Heart left ventricle (tissue), 16 donors: Measurements from ENCODE around the gene LRRC37B. TPM values are rescaled to one million over a fixed set of nuclear protein-coding genes. Genes with fewer than 3 reads are reported as not detected.
"Not testable (repeated sequence)": the region's sequence is repeated elsewhere in the genome, so short reads cannot be mapped to it uniquely, and the experiment has no call there.

Experiments
- ATAC-seq, 4 donors: fragments of 200-7000 bp; cut with Tn5 transposase; one replicate each; pipeline ENCODE4 v1.9.1; 2020 to 2022; ENCODE audit warnings: moderate library complexity in 4 of 4, mild to moderate bottlenecking in 3 of 4, moderate number of reproducible peaks in 1 of 4
- DNase-seq, 5 donors: peaks; one replicate each; pipeline ENCODE4 v3.0.0-alpha.2; 2020
- H3K27ac ChIP-seq, 12 donors: fragments of 200-600 bp; sonication (generic) in 4 of 12; one replicate each; pipeline versions ENCODE4 v1.5.0 to v1.8.0; 2016 to 2022; ENCODE audit warnings: mild to moderate bottlenecking in 2 of 12
- H3K27me3 ChIP-seq, 9 donors: fragments of 200-600 bp; sonication (generic) in 2 of 9; one replicate each; pipeline versions ENCODE4 v1.5.1 to v1.8.0; 2016 to 2022; ENCODE audit warnings: mild to moderate bottlenecking in 3 of 9
- H3K36me3 ChIP-seq, 9 donors: fragments of 200-600 bp; sonication (generic) in 2 of 9; one replicate each; pipeline versions ENCODE4 v1.5.0 to v1.8.0; 2018 to 2022; ENCODE audit warnings: mild to moderate bottlenecking in 2 of 9
- H3K4me1 ChIP-seq, 12 donors: fragments of 200-600 bp; sonication (generic) in 4 of 12; one replicate each; pipeline versions ENCODE4 v1.5.0 to v1.8.0; 2016 to 2022; ENCODE audit warnings: mild to moderate bottlenecking in 3 of 12
- H3K4me3 ChIP-seq, 12 donors: fragments of 200-600 bp; sonication (generic) in 4 of 12; one replicate each; pipeline versions ENCODE4 v1.5.0 to v1.8.0; 2017 to 2022; ENCODE audit warnings: mild to moderate bottlenecking in 9 of 12, moderate library complexity in 4 of 12
- H3K9me3 ChIP-seq, 12 donors: fragments of 200-600 bp; sonication (generic) in 4 of 12; one replicate each; pipeline versions ENCODE4 v1.5.0 to v1.8.0; 2016 to 2022; ENCODE audit warnings: mild to moderate bottlenecking in 1 of 12
- WGBS, 4 donors: extraction: QIAGEN DNeasy Blood & Tissue Kit in 2 of 4; methylation state at CpG; one replicate each; pipeline versions ENCODE4 v1.1.5 to v1.1.7; 2013 to 2018; 5-methylcytosine and 5-hydroxymethylcytosine counted together
- intact Hi-C, 10 donors: fragments of 100-400 bp; cut with DNase I; formaldehyde crosslinking; loops; one replicate each; pipeline versions ENCODE4 v1.11.1 to v1.14.2; 2022
- polyA plus RNA-seq, 2 donors: library from polyadenylated mRNA; stranded (reverse); fragments of 200-250 nt; gene quantifications; one replicate each; pipeline ENCODE4 v1.2.3, GENCODE V29; 2013
- total RNA-seq, 9 donors: library from RNA; depleted of rRNA in 2 of 9; stranded (reverse); fragments of >200 nt in 2 of 9; fragmentation: NEBNext Ultra II Directional in 3 of 9; extraction: Animal tissue kit (Norgen Biotek cat#: 25700) in 3 of 9; gene quantifications; one replicate each; pipeline versions ENCODE4 v1.1.0 to v1.2.4, GENCODE V29; 2016 to 2023
- TF ChIP-seq, protein P1 (sequence below), 12 donors: fragments of 200-600 bp; sonication (generic) in 4 of 12; IDR thresholded peaks; one replicate each; pipeline versions ENCODE4 v1.5.0 to v1.8.0; 2018 to 2022; ENCODE audit warnings: antibody characterized with exemption in 12 of 12, mild to moderate bottlenecking in 5 of 12
- donor health status: ischemic (EF 13 %, LVEDD 7.1; RV severe dilation, severe dysfunction).
- donor health status: healthy with polysubstance abuse.
- donor health status: DM: no; HTN: yes; CAD: no.
- donor health status: DM: no; HTN: no; CAD: no.
- donor health status: ischemic (EF 25% LVEDD 6.9; RV normal size, moderate dysfunction).
- donor health status: ischemic (EF 25% LVEDD 5.7; RV mildly dilated, moderate dysfunction).
- donor health status: healthy.
- donor health status: DM: yes; HTN: yes; CAD: no.
- donor health status: ischemic (EF 35%, LVEDD 5.7; RV mildly dilated, moderate dysfunction).
- donor health status: nonischemic (EF 11% LVEDD 7.7; RV severe dilation, severe dysfunction).
- donor health status: DM: yes; HTN: yes; CAD: no.
- donor health status: PGD.
- donor health status: ischemic (EF 29% LVEDD 5.4; RV normal size, mild dysfunction).
- donor health status: nonischemic (EF 23%, LVEDD 6.1; RV moderate dilation, normal function).

Gene LRRC37B
- total and polyA plus RNA-seq, 11 donors = 2.3 to 10.6 (median 3.2) TPM

DNA sequence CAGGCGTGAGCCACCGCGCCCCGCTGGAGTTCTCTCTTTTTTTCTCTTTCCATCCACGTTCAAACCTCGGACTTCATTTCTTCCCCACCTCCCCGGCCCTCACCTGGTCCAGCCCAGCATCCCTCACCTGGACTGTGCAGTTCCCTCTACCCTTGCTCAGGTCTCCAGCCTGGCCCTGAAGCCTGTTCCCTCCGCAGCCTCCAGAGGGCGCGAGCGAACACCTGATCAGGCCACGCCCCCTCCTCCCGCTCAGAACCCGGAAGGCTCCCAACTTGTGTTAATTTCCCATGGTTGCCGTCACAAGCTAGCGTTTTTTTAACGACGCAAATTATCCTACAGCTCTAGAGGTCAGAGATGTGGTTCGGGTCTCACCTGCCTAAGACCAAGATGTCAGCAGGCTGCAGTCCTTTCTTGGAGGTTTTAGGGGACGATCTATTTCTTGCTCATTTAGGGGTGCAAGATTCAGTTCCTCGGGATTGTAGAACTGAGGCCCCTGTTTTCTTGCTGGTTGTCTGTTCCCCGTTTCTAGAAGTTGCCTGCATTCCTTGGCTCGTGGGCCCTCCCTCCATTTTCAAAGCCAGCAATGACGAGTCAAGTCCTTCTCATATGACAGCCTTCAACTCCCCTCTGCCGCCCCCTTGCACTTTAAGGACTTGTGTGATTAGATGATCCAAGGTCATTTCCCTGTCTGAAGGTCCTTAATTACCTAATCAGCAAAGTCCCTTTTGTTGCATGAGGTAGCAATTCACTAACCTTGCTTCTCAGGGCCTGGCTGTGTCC lies 59.9 kb downstream of the LRRC37B start:
- peak overlapping the region in 6 of 12 donors; percentile 11 to 34 (median 27) for H3K4me3 ChIP-seq
- H3K36me3 ChIP-seq, intact Hi-C loops, H3K9me3 ChIP-seq, H3K27me3 ChIP-seq, H3K27ac ChIP-seq, H3K4me1 ChIP-seq: not testable (repeated sequence)
- 42 to 65% (median 54%) methylated on average over 12 to 25 of the region's 25 CpGs for WGBS, 4 donors
- DNase-seq = peak in 3 of 5 donors; percentile 38 to 76 (median 44)
- ATAC-seq = peak; percentile 44 to 91 (median 86)
- TF ChIP-seq, protein P1, sequence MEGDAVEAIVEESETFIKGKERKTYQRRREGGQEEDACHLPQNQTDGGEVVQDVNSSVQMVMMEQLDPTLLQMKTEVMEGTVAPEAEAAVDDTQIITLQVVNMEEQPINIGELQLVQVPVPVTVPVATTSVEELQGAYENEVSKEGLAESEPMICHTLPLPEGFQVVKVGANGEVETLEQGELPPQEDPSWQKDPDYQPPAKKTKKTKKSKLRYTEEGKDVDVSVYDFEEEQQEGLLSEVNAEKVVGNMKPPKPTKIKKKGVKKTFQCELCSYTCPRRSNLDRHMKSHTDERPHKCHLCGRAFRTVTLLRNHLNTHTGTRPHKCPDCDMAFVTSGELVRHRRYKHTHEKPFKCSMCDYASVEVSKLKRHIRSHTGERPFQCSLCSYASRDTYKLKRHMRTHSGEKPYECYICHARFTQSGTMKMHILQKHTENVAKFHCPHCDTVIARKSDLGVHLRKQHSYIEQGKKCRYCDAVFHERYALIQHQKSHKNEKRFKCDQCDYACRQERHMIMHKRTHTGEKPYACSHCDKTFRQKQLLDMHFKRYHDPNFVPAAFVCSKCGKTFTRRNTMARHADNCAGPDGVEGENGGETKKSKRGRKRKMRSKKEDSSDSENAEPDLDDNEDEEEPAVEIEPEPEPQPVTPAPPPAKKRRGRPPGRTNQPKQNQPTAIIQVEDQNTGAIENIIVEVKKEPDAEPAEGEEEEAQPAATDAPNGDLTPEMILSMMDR (IDR thresholded peaks at IDR 0.05) = peak; percentile 28 to 51 (median 41)

DNA sequence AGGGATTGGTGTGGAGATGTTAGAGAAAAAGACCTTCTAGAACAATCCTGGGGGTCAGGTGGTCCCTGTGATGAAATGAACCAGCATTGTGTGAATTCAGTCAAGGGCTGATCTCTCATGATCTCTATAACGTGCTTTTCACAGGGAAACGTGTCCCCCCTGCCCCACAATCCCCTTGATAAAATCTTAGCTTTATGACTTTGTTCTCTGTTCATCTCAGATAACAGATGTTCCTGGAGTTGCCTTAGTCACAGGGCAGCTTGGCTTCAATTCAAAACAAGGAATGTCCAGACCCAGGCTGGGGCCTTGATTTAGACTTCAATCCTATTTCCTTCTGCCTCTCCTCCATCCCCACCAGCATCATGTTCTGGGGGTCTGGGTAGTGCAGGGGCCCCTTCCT lies 61.9 kb downstream of the LRRC37B start:
- intact Hi-C loops = not testable (repeated sequence)

DNA sequence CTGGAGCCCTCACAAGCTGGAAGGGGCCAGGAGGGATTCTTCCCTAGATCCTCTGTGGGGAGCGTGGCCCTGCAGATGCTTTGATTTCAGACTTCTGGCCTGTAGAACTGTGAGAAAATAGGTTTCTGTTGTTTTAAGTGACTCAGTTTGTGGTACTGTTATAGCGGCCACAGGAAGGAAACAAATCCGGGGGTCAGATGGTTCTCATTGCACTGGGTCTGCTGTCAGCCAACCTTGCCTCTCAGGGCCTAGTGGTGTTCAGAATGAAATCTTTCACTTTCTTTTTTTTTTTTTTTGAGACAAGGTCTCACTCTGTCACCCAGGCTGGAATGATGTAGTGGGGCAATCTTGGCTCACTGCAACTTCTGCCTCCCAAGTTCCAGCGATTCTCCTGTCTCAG lies 64.8 kb downstream of the LRRC37B start:
- not testable (repeated sequence) for H3K27me3 ChIP-seq, H3K27ac ChIP-seq, H3K4me1 ChIP-seq, DNase-seq, H3K9me3 ChIP-seq, H3K4me3 ChIP-seq, H3K36me3 ChIP-seq
- intact Hi-C loops = loop anchor here in 1 of 10 donors (10.0 kb wide), 1 partner anchor 53 kb away; no protein-coding TSS in a partner anchor
- peak in 3 of 4 donors; percentile 22 to 41 (median 33) for ATAC-seq
- 47 to 58% (median 53%) methylated on average over 3 of the region's 4 CpGs for WGBS, 4 donors

More for the DNA sequence above, 61.9 kb downstream of the LRRC37B start:
- not testable (repeated sequence) for DNase-seq, H3K27ac ChIP-seq, H3K36me3 ChIP-seq, H3K4me1 ChIP-seq, H3K9me3 ChIP-seq, ATAC-seq, H3K27me3 ChIP-seq, H3K4me3 ChIP-seq
- WGBS, 4 donors = 36 to 58% (median 47%) methylated on average over 2 of the region's 2 CpGs

DNA sequence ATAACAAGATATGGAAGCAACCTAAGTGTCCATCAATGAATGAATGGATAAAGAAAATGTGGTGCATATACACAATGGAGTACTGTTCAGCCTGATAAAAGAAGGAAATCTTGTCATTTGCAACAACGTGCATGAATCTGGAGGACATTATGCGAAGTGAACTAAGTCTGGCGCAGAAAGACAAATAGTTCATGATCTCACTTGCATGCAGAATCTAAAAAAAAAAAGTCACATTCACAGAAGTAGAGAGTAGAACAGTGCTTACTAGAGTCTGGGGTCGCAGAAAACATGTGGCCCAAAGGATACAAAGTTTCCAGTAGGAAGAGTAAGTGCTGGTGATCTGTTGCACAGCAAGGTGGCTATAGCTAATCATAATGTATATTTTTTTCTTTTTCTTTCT lies 65.9 kb downstream of the LRRC37B start:
- WGBS, 4 donors = 59 to 85% (median 79%) methylated on average over 3 to 4 of the region's 4 CpGs
- H3K4me1 ChIP-seq, ATAC-seq, H3K9me3 ChIP-seq, DNase-seq, H3K4me3 ChIP-seq, H3K27me3 ChIP-seq, H3K36me3 ChIP-seq, H3K27ac ChIP-seq: not testable (repeated sequence)
- intact Hi-C loops = loop anchor here in 1 of 10 donors (10.0 kb wide), 1 partner anchor 52 kb away; no protein-coding TSS in a partner anchor

DNA sequence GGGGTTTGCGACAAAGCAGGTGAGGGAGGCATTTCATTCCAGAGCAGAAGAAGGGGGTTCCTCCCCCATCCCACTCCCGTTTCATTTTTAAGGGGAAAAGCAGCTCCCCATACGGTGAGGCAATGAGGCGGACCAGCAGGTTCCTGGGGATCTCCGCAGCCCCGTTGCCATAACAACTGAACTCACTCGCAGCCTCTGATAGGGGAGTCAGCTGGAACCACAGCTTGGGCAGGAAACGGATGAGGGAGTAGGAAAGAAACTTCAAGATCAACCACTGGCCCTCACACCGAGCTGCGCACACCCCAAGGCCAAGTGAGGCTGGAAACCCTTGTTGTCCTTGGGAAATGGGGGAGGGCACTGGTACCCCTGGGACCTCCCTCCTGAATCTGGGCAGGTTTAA lies 72.6 kb downstream of the LRRC37B start:
- peaks cover 0 to 11% (median 0%) of the 10 kb centered on the region in 12 donors for H3K4me1 ChIP-seq
- not testable (repeated sequence) for H3K27ac ChIP-seq, H3K36me3 ChIP-seq, H3K9me3 ChIP-seq, H3K27me3 ChIP-seq
- intact Hi-C loops = loop anchor here in 1 of 10 donors (10.0 kb wide), 1 partner anchor 45 kb away; no protein-coding TSS in a partner anchor
- 5 to 10% (median 6%) methylated on average over 9 to 10 of the region's 10 CpGs for WGBS, 4 donors
- H3K4me3 ChIP-seq = peak overlapping the region in 1 of 12 donors; percentile 4
- DNase-seq = peak; percentile 39 to 58 (median 46)
- ATAC-seq = peak in 3 of 4 donors; percentile 53 to 79 (median 65)

DNA sequence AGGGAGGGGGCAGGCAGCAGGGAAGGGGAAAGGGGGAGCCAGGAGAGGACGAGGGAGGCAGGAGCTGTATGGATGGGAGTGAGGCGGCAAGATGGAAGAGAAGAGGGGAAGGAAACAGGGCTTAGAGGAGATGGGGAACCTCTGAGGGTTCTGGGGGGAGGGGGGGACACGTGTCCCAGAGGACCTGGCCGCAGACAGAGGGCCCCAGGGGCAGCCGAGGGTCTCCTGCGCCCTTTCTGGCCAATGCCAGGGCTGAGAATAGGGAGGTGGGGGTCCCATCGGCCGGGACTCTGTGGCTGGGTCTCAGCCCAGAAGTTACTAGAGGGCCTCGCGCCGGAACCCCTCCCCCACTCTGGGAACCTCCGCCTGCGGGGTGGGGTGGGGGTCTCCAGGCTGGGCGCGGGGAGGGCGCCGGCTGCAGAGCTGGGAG lies 76.4 kb downstream of the LRRC37B start:
- H3K4me1 ChIP-seq = peaks cover 0 to 11% (median 0%) of the 10 kb centered on the region in 12 donors
- DNase-seq, H3K27me3 ChIP-seq, H3K36me3 ChIP-seq, intact Hi-C loops, H3K9me3 ChIP-seq: not testable (repeated sequence)
- peak overlapping the region in 2 of 12 donors; percentile 24 to 31 for H3K27ac ChIP-seq
- H3K4me3 ChIP-seq = peak overlapping the region in 11 of 12 donors; percentile 34 to 60 (median 54)
- ATAC-seq = peak in 3 of 4 donors; percentile 21 to 48 (median 27)
- WGBS, 4 donors = 3 to 6% (median 4%) methylated on average over 5 to 14 of the region's 17 CpGs

DNA sequence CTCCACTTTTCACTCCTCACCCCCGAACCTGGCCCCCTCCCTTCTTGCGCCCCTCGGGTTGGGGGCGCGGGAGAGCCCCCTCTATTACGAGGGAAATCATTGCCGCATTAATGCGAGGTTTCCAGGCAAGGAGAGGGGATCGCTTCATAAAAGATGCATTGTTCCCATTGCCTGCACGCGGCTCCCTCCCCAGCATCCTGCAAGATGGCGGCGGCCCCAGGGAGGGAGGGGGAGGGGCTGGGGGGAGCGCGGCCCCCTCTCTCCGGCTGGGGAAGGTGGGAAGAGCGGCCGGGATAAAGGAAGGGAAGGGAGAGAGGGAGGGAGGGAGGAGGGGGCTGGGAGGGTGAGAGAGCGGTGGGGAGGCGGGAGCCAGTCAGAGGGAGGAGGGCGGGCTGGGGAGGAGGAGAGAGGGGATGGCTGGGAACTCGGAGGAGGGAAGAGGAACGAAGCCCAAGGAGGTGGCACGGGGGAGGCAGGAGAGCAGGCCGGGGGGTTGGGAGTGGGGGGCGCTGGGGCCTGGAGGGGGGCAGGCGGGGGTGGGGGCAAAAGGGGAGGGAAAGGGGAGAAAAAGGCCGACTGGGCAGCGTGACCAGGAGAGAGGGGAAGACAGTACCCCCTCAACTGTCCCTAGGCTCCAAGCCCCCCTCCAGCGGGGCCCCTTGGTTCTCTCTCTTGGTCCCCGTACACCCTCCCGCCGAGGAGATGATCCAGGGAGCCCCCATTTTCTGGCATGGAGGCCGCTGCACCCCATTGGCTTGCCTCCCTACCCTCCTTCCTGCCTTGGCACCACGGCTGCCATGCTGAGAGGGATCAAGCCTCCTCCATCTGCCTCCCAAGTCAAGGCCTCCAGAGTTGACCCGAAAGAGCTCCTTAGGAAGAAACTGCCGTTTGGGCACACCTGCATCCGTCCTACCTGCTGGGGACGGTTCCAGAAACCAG lies 77.1 kb downstream of the LRRC37B start:
- H3K36me3 ChIP-seq, H3K27me3 ChIP-seq, H3K9me3 ChIP-seq, intact Hi-C loops: not testable (repeated sequence)
- peaks cover 0 to 11% (median 0%) of the 10 kb centered on the region in 12 donors for H3K4me1 ChIP-seq
- peak; percentile 49 to 87 (median 83) for ATAC-seq
- peak in 1 of 5 donors; percentile 42 for DNase-seq
- H3K27ac ChIP-seq = peak overlapping the region in 2 of 12 donors; percentile 24 to 31
- WGBS, 4 donors = 0 to 10% (median 1%) methylated on average over 2 to 15 of the region's 39 CpGs
- H3K4me3 ChIP-seq = peak overlapping the region in 11 of 12 donors; percentile 34 to 60 (median 54)

DNA sequence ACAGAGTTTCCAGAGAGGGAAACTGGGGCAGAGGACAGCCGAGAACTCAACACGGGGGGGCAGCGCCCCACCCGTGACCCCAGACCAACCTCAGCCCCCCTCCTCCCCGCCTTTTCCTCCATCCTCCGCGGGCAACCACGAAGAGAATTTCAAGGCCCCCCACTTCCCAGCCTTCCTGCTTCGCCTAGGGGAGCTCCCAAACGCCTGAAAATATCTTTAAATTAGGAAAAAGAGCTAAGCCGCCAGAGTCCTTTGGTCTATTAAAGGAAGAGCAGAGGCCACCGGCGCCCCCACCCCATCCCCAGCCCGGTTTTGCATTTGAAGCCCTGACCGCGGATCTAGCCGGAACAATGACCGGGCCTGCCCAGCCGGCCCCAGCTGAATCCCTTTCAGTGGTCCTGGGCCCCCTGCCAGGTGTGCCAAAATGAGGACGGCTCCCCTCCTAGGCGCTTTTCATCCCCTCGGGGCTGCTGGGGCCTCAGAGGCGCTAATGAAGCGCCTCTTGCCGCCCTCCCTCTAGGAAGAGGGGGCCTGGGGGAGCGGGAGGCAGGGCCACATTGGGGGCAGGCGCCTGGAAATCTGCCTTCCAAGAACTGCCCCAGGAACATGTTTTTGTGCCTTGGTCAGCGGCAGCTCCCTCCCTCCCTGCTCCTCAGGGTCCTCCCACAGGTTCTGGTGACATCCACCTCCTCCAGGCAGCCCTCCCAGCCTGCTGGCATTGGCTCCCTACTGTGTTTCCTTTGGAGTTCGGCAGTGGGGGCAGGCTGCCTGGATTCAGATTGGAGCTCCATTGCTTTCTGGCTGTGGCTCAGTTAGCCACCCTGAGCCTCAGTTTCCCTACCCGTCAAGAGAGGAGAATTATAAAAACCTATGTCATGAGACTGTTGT lies 78.0 kb downstream of the LRRC37B start:
- H3K27ac ChIP-seq, H3K27me3 ChIP-seq, H3K9me3 ChIP-seq, intact Hi-C loops, H3K4me1 ChIP-seq, H3K36me3 ChIP-seq, DNase-seq: not testable (repeated sequence)
- ATAC-seq = peak in 2 of 4 donors; percentile 18 to 44
- H3K4me3 ChIP-seq = peak overlapping the region in 1 of 12 donors; percentile 0
- WGBS, 4 donors = 23 to 40% (median 28%) methylated on average over 9 to 23 of the region's 30 CpGs
